Fibroblast of lung (primary cell): Measurements from ENCODE around the gene CD46.

ENCODE experiments used
- CTCF ChIP-seq, 2 donors: IDR thresholded peaks in 1 of 2; conservative IDR thresholded peaks in 1 of 2; 1 replicate in 1 of 2; 2 replicates in 1 of 2; pipeline ENCODE4 v1.5.1; 2011 to 2012; ENCODE audit warnings: low read length in 2 of 2, control low read depth in 1 of 2, inconsistent platforms in 1 of 2, low read depth in 1 of 2, mild to moderate bottlenecking in 1 of 2
- EZH2 ChIP-seq: IDR thresholded peaks from 2 replicates; pipeline ENCODE4 v1.5.1; 2012; ENCODE audit warnings: low read length, control low read depth, mild to moderate bottlenecking; ENCODE audit errors: missing control alignments

- TF ChIP-seq CTCF (conservative IDR thresholded peaks at IDR 0.05 in 1 of 2, IDR thresholded peaks at IDR 0.05 in 1 of 2; ENCODE audit: low read depth in 1 of 2, low read length in 2 of 2) (no peak), EZH2 (no peak)
Measured at GRCh38 chr1:207762622-207763021, 10.8 kb downstream of the CD46 start.
